Keratinocyte (primary cell): ENCODE measurements around the gene IRX4. TPM values are rescaled to one million over a fixed set of nuclear protein-coding genes. Genes with fewer than 3 reads are reported as not detected.

Experiments
- DNase-seq: peaks from one replicate; pipeline ENCODE4 v3.0.0-alpha.2; 2011; ENCODE audit warnings: low read depth, missing footprints, low spot score
- FAIRE-seq: peaks from 2 replicates; lab custom pipeline; 2011; peaks lifted over from hg19 to GRCh38; lab: Jason Lieb, UNC
- H2AFZ ChIP-seq: 2 replicates; pipeline ENCODE4 v1.6.0; 2012; ENCODE audit warnings: low read length, control low read depth, inconsistent platforms; ENCODE audit not compliant: control insufficient read depth
- H3K27ac ChIP-seq: 2 replicates; pipeline ENCODE4 v1.5.1; 2011; ENCODE audit warnings: low read length; ENCODE audit not compliant: control insufficient read depth, insufficient read depth
- H3K27me3 ChIP-seq: 3 replicates; pipeline ENCODE4 v1.6.0; 2011; ENCODE audit warnings: low read length; ENCODE audit not compliant: control insufficient read depth, insufficient read depth; ENCODE audit errors: extremely low read depth
- H3K36me3 ChIP-seq, 2 experiments: 2 replicates in 1 of 2; 3 replicates in 1 of 2; pipeline ENCODE4 v1.5.1; 2011; ENCODE audit warnings: low read length in 2 of 2, mild to moderate bottlenecking in 1 of 2; ENCODE audit not compliant: control insufficient read depth in 2 of 2, insufficient read depth in 2 of 2; ENCODE audit errors: extremely low read depth in 1 of 2
- H3K4me1 ChIP-seq: 3 replicates; pipeline ENCODE4 v1.5.1; 2011; ENCODE audit warnings: low read length; ENCODE audit not compliant: control insufficient read depth, insufficient read depth; ENCODE audit errors: extremely low read depth
- H3K4me2 ChIP-seq: 3 replicates; pipeline ENCODE4 v1.6.0; 2011; ENCODE audit warnings: low read depth, low read length; ENCODE audit not compliant: control insufficient read depth, insufficient read depth; ENCODE audit errors: extremely low read depth
- H3K4me3 ChIP-seq, 3 experiments: fragments of 200-600 bp in 1 of 3; sonication (generic) in 1 of 3; 2 replicates in 2 of 3; 3 replicates in 1 of 3; pipeline ENCODE4 v1.5.1; 2011 to 2016; ENCODE audit warnings: low read length in 3 of 3, mild to moderate bottlenecking in 3 of 3, control low read depth in 2 of 3, inconsistent platforms in 1 of 3, low read depth in 1 of 3, mixed read lengths in 1 of 3, mixed run types in 1 of 3, moderate library complexity in 1 of 3; ENCODE audit not compliant: control insufficient read depth in 2 of 3, insufficient read depth in 2 of 3; ENCODE audit errors: extremely low read depth in 1 of 3
- H3K79me2 ChIP-seq: 2 replicates; pipeline ENCODE4 v1.6.0; 2012; ENCODE audit warnings: low read length; ENCODE audit not compliant: control insufficient read depth, insufficient read depth
- H3K9ac ChIP-seq: 3 replicates; pipeline ENCODE4 v1.6.0; 2011; ENCODE audit warnings: low read length; ENCODE audit not compliant: control insufficient read depth, insufficient read depth; ENCODE audit errors: extremely low read depth
- H3K9me1 ChIP-seq: 3 replicates; pipeline ENCODE4 v1.6.0; 2011; ENCODE audit warnings: low read length; ENCODE audit not compliant: control insufficient read depth, insufficient read depth; ENCODE audit errors: extremely low read depth
- H3K9me3 ChIP-seq: 2 replicates; pipeline ENCODE4 v1.5.1; 2012; ENCODE audit warnings: low read depth, low read length; ENCODE audit not compliant: control insufficient read depth
- H4K20me1 ChIP-seq: 3 replicates; pipeline ENCODE4 v1.6.0; 2011; ENCODE audit warnings: low read length; ENCODE audit not compliant: control insufficient read depth, insufficient read depth; ENCODE audit errors: extremely low read depth
- EZH2 ChIP-seq: IDR thresholded peaks from one replicate; pipeline ENCODE4 v1.6.1; 2012; ENCODE audit warnings: inconsistent platforms, mild to moderate bottlenecking, low read length, moderate library complexity
- dilution Hi-C: fragments of 300-500 bp; cut with MboI; formaldehyde crosslinking; loops from one replicate; pipeline ENCODE4 v1.7.0; 2020; ENCODE audit warnings: low sequenced_read_pairs; ENCODE audit not compliant: extremely low pct_ligation_motif_present
- polyA plus RNA-seq, 5 experiments: library from polyadenylated mRNA; depleted of rRNA in 3 of 5; stranded (reverse) in 3 of 5; stranded (forward) in 1 of 5; unstranded in 1 of 5; fragments of >200 nt; gene quantifications; 1 replicate in 1 of 5; 2 replicates in 3 of 5; 3 replicates in 1 of 5; pipeline versions ENCODE4 v1.2.1 to v1.2.3, GENCODE V29; 2011 to 2012; ENCODE audit warnings: missing spikeins in 2 of 5, low read depth in 1 of 5, low replicate concordance in 1 of 5
- TF ChIP-seq, protein P1 (sequence below), 3 experiments: IDR thresholded peaks in 1 of 3; conservative IDR thresholded peaks in 1 of 3; optimal IDR thresholded peaks in 1 of 3; 2 replicates in 2 of 3; 3 replicates in 1 of 3; pipeline versions ENCODE3 to v1.5.1; 2011; ENCODE audit warnings: low read length in 3 of 3, mild to moderate bottlenecking in 3 of 3, moderate library complexity in 2 of 3, control low read depth in 1 of 3, inconsistent platforms in 1 of 3; ENCODE audit not compliant: insufficient read depth in 2 of 3; ENCODE audit errors: extremely low read depth in 1 of 3

The IRX4 gene
- polyA plus RNA-seq, 1 donor (not counting 4 experiments of a cell fraction or from before 2014, with no cell fraction given) = 18.2 TPM

DNA sequence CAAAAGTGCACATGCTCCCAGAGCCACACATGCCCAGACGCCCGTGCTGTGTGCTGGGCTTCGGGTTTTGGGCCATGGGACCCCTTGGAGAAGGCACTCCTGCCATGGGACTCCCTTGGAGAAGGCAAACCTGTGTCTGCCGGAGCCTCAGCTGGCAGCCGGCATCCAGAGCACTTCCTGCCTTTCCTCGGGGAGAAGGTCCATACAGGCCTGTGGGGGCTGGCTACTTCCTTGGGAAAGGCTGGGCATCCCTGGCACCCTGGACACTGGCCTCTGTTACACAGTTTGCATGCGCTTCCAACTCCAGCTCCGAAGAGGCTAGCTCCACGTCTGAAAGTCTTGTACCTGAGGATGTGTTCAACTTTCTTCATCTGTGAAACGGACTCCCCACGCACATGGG lies 14.7 kb upstream of the IRX4 start:
- Histone ChIP-seq H3K27me3 (peaks cover 3% of the 10 kb centered on the region), H3K27ac (no peak overlapping the region), H3K9me3 (no peaks in the 10 kb centered on the region), H3K4me1 (no peaks in the 10 kb centered on the region), H3K9me1 (no peaks in the 10 kb centered on the region), H3K4me3 (no peak overlapping the region), H3K79me2 (no peaks in the 10 kb centered on the region), H3K4me2 (no peak overlapping the region), H2AFZ (no peak overlapping the region), H3K36me3 (no peaks in the 10 kb centered on the region), H4K20me1 (no peaks in the 10 kb centered on the region), H3K9ac (no peak overlapping the region)
- FAIRE-seq = no peak
- no peak for DNase-seq
- TF ChIP-seq, protein P1, sequence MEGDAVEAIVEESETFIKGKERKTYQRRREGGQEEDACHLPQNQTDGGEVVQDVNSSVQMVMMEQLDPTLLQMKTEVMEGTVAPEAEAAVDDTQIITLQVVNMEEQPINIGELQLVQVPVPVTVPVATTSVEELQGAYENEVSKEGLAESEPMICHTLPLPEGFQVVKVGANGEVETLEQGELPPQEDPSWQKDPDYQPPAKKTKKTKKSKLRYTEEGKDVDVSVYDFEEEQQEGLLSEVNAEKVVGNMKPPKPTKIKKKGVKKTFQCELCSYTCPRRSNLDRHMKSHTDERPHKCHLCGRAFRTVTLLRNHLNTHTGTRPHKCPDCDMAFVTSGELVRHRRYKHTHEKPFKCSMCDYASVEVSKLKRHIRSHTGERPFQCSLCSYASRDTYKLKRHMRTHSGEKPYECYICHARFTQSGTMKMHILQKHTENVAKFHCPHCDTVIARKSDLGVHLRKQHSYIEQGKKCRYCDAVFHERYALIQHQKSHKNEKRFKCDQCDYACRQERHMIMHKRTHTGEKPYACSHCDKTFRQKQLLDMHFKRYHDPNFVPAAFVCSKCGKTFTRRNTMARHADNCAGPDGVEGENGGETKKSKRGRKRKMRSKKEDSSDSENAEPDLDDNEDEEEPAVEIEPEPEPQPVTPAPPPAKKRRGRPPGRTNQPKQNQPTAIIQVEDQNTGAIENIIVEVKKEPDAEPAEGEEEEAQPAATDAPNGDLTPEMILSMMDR (optimal IDR thresholded peaks at IDR 0.05 in 1 of 3, IDR thresholded peaks at IDR 0.05 in 1 of 3, conservative IDR thresholded peaks at IDR 0.05 in 1 of 3; ENCODE audit: extremely low read depth in 1 of 3, insufficient read depth in 2 of 3, low read length in 3 of 3) = no peak
- TF ChIP-seq EZH2 = no peak
- dilution Hi-C loops = no loop called here

DNA sequence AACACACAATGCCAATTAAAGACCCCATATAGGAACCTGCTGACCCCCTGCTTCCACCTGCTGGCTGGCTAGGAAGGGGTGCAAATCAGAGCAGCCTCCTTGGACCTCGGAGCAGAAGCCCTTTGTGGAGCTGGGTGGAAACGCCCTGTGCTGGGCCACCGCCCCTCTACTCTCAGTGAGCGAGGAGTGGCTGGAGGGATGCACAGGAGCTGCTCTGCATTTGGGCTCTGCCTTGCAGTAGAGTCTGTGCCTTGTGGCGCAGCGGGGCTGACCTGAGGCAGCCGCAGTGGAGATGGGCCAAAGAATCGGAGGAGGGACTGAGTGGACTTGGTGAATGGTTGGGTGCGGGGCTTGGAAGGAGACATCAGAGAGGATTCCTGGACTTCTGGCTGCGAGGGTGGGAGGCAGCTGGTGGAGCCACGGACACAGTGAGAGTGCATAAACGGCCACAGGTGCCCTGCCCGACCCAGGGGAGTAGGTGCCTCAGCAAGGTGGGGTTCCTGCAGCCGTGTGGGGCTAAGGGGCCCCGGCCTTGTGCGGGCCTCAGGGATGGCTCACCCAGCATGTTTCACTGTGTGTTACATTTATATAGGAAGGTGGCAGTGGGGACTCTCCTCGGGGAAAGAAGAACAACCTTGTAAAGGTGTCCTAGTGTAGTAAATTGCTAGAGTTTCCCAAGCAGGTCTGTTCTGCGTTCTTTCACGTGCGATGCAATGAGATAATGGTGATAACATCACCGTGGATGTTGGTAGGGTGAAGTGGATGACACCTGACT lies 14.1 kb upstream of the IRX4 start:
- no peaks in the 10 kb centered on the region for H4K20me1 ChIP-seq
- H3K4me1 ChIP-seq = no peaks in the 10 kb centered on the region
- H3K36me3 ChIP-seq = no peaks in the 10 kb centered on the region
- FAIRE-seq (no peak), DNase-seq (no peak)
- no peak overlapping the region for H3K9ac ChIP-seq
- no peaks in the 10 kb centered on the region for H3K79me2 ChIP-seq
- no peak for TF ChIP-seq EZH2
- TF ChIP-seq, protein P1 (optimal IDR thresholded peaks at IDR 0.05 in 1 of 3, IDR thresholded peaks at IDR 0.05 in 1 of 3, conservative IDR thresholded peaks at IDR 0.05 in 1 of 3; ENCODE audit: extremely low read depth in 1 of 3, insufficient read depth in 2 of 3, low read length in 3 of 3) = no peak
- H3K27ac ChIP-seq = no peak overlapping the region
- no peak overlapping the region for H3K4me3 ChIP-seq
- dilution Hi-C loops = no loop called here
- H3K4me2 ChIP-seq = no peak overlapping the region
- H2AFZ ChIP-seq = no peak overlapping the region
- no peaks in the 10 kb centered on the region for H3K9me1 ChIP-seq
- peaks cover 3% of the 10 kb centered on the region for H3K27me3 ChIP-seq
- H3K9me3 ChIP-seq = no peaks in the 10 kb centered on the region
